Heart right ventricle (tissue), 16 donors: ENCODE results near the gene AFG1L. TPM values are rescaled to one million over a fixed set of nuclear protein-coding genes. Genes with fewer than 3 reads are reported as not detected.

Experiments
- ATAC-seq, 8 donors: fragments of 200-7000 bp; cut with Tn5 transposase; one replicate each; pipeline ENCODE4 v1.9.1; 2020; ENCODE audit warnings: mild to moderate bottlenecking in 8 of 8, moderate library complexity in 8 of 8, moderate number of reproducible peaks in 1 of 8
- DNase-seq, 2 donors: peaks; one replicate each; pipeline ENCODE4 v3.0.0-alpha.2; 2020
- H3K27ac ChIP-seq, 10 donors: fragments of 200-600 bp; sonication (generic) in 2 of 10; one replicate each; pipeline versions ENCODE4 v1.5.0 to v1.8.0; 2020 to 2022; ENCODE audit warnings: mild to moderate bottlenecking in 3 of 10
- H3K27me3 ChIP-seq, 7 donors: fragments of 200-600 bp; one replicate each; pipeline ENCODE4 v1.8.0; 2021 to 2022; ENCODE audit warnings: mild to moderate bottlenecking in 2 of 7
- H3K36me3 ChIP-seq, 9 donors: fragments of 200-600 bp; sonication (generic) in 1 of 9; one replicate each; pipeline versions ENCODE4 v1.5.0 to v1.8.0; 2020 to 2022; ENCODE audit warnings: mild to moderate bottlenecking in 2 of 9
- H3K4me1 ChIP-seq, 9 donors: fragments of 200-600 bp; sonication (generic) in 1 of 9; one replicate each; pipeline versions ENCODE4 v1.5.0 to v1.8.0; 2020 to 2022; ENCODE audit warnings: mild to moderate bottlenecking in 4 of 9
- H3K4me3 ChIP-seq, 10 donors: fragments of 200-600 bp; sonication (generic) in 2 of 10; one replicate each; pipeline versions ENCODE4 v1.5.0 to v1.8.0; 2020 to 2022; ENCODE audit warnings: mild to moderate bottlenecking in 7 of 10, moderate library complexity in 2 of 10
- H3K9me3 ChIP-seq, 11 donors: fragments of 200-600 bp in 10 of 11; sonication (generic) in 2 of 11; one replicate each; pipeline versions ENCODE4 v1.5.0 to v1.8.0; 2013 to 2022; ENCODE audit warnings: mild to moderate bottlenecking in 2 of 11, control low read depth in 1 of 11, moderate library complexity in 1 of 11
- CTCF ChIP-seq, 9 donors: fragments of 200-600 bp; sonication (generic) in 2 of 9; IDR thresholded peaks; one replicate each; pipeline versions ENCODE4 v1.5.0 to v1.8.0; 2021 to 2022; ENCODE audit warnings: antibody characterized with exemption in 9 of 9, mild to moderate bottlenecking in 5 of 9, moderate library complexity in 1 of 9
- WGBS, 2 donors: extraction: QIAGEN DNeasy Blood & Tissue Kit; methylation state at CpG; one replicate each; pipeline ENCODE4 v1.1.7; 2013; ENCODE audit warnings: inconsistent platforms in 1 of 2; 5-methylcytosine and 5-hydroxymethylcytosine counted together
- intact Hi-C, 10 donors: fragments of 100-400 bp; cut with DNase I; formaldehyde crosslinking; loops; one replicate each; pipeline versions ENCODE4 v1.11.1 to v1.14.2; 2022
- polyA plus RNA-seq, 2 donors: library from polyadenylated mRNA; stranded (reverse); fragments of 200-250 nt; gene quantifications; one replicate each; pipeline ENCODE4 v1.2.3, GENCODE V29; 2013
- total RNA-seq, 10 donors: library from RNA; stranded (reverse); fragmentation: NEBNext Ultra II Directional in 3 of 10; extraction: Animal tissue kit (Norgen Biotek cat#: 25700) in 3 of 10; gene quantifications; one replicate each; pipeline versions ENCODE4 v1.2.1 to v1.2.4, GENCODE V29; 2021 to 2023
- donor health status: Arrhythmogenic right ventricular cardiomyopathy.
- donor health status: ischemic (EF 13 %, LVEDD 7.1; RV severe dilation, severe dysfunction).
- donor health status: healthy with polysubstance abuse.
- donor health status: DM: no; HTN: yes; CAD: no.
- donor health status: DM: no; HTN: no; CAD: no.
- donor health status: ischemic (EF 25% LVEDD 6.9; RV normal size, moderate dysfunction).
- donor health status: ischemic (EF 25% LVEDD 5.7; RV mildly dilated, moderate dysfunction).
- donor health status: healthy.
- donor health status: DM: yes; HTN: yes; CAD: no.
- donor health status: Ischemic cardiomyopathy.
- donor health status: ischemic (EF 35%, LVEDD 5.7; RV mildly dilated, moderate dysfunction).
- donor health status: nonischemic (EF 11% LVEDD 7.7; RV severe dilation, severe dysfunction).
- donor health status: DM: yes; HTN: yes; CAD: no.
- donor health status: PGD.
- donor health status: ischemic (EF 29% LVEDD 5.4; RV normal size, mild dysfunction).
- donor health status: nonischemic (EF 23%, LVEDD 6.1; RV moderate dilation, normal function).

The AFG1L gene
- total and polyA plus RNA-seq, 12 donors: 1.9 to 18.8 (median 12.8) TPM

- no peak overlapping the region for H3K4me3 ChIP-seq
Measured at GRCh38 chr6:108365478-108365877, 70.6 kb downstream of the AFG1L start.

GRCh38 chr6:108366236-108366635, 71.4 kb downstream of the AFG1L start:
- Histone ChIP-seq H3K4me1 (peaks cover 0 to 8% (median 0%) of the 10 kb centered on the region in 9 donors), H3K27me3 (no peaks in the 10 kb centered on the region), H3K27ac (no peak overlapping the region), H3K4me3 (no peak overlapping the region), H3K9me3 (no peaks in the 10 kb centered on the region), H3K36me3 (no peaks in the 10 kb centered on the region)
- DNase-seq (no peak), ATAC-seq (no peak)
- WGBS, 2 donors: 93 to 98% methylated on average over 4 of the region's 4 CpGs
- no peak for TF ChIP-seq CTCF (IDR thresholded peaks at IDR 0.05)
- intact Hi-C loops: no loop called here

More at GRCh38 chr6:108365478-108365877, 70.6 kb downstream of the AFG1L start:
- Histone ChIP-seq H3K27me3 (no peaks in the 10 kb centered on the region), H3K27ac (no peak overlapping the region), H3K4me1 (peaks cover 0 to 8% (median 0%) of the 10 kb centered on the region in 9 donors), H3K36me3 (no peaks in the 10 kb centered on the region), H3K9me3 (no peaks in the 10 kb centered on the region)
- no peak for TF ChIP-seq CTCF (IDR thresholded peaks at IDR 0.05)
- intact Hi-C loops: no loop called here
- ATAC-seq (no peak), DNase-seq (no peak)

- 83 to 90% methylated on average over 3 of the region's 3 CpGs for WGBS, 2 donors
- H3K36me3 ChIP-seq: peaks cover 0 to 6% (median 0%) of the 10 kb centered on the region in 9 donors
- no peak for TF ChIP-seq CTCF (IDR thresholded peaks at IDR 0.05)
- no peaks in the 10 kb centered on the region for H3K9me3 ChIP-seq
- DNase-seq (no peak), ATAC-seq (no peak)
- H3K27ac ChIP-seq: no peak overlapping the region
- intact Hi-C loops: no loop called here
- no peaks in the 10 kb centered on the region for H3K27me3 ChIP-seq
- H3K4me3 ChIP-seq: no peak overlapping the region
- peaks cover 0 to 8% (median 0%) of the 10 kb centered on the region in 9 donors for H3K4me1 ChIP-seq
Measured at GRCh38 chr6:108368431-108369030, 73.7 kb downstream of the AFG1L start.

- intact Hi-C loops: no loop called here
- no peak for TF ChIP-seq CTCF (IDR thresholded peaks at IDR 0.05)
Measured at GRCh38 chr6:108380876-108381275, 86.0 kb downstream of the AFG1L start.

More at GRCh38 chr6:108380876-108381275, 86.0 kb downstream of the AFG1L start:
- Histone ChIP-seq H3K4me3 (no peak overlapping the region), H3K4me1 (no peaks in the 10 kb centered on the region), H3K27me3 (no peaks in the 10 kb centered on the region), H3K27ac (no peak overlapping the region), H3K9me3 (no peaks in the 10 kb centered on the region), H3K36me3 (no peaks in the 10 kb centered on the region)
- ATAC-seq (no peak), DNase-seq (no peak)
- 78 to 87% methylated on average over 3 of the region's 3 CpGs for WGBS, 2 donors
